ENCODE measurements around the gene MCCC2. TPM values are rescaled to one million over a fixed set of nuclear protein-coding genes. Genes with fewer than 3 reads are reported as not detected.

The MCCC2 gene
- total and polyA plus RNA-seq, 10 of the 15 experiments (the other 5 are each of a cell fraction or from before 2014, with no cell fraction given): 22.2 to 106 (median 77.7) TPM

DNA sequence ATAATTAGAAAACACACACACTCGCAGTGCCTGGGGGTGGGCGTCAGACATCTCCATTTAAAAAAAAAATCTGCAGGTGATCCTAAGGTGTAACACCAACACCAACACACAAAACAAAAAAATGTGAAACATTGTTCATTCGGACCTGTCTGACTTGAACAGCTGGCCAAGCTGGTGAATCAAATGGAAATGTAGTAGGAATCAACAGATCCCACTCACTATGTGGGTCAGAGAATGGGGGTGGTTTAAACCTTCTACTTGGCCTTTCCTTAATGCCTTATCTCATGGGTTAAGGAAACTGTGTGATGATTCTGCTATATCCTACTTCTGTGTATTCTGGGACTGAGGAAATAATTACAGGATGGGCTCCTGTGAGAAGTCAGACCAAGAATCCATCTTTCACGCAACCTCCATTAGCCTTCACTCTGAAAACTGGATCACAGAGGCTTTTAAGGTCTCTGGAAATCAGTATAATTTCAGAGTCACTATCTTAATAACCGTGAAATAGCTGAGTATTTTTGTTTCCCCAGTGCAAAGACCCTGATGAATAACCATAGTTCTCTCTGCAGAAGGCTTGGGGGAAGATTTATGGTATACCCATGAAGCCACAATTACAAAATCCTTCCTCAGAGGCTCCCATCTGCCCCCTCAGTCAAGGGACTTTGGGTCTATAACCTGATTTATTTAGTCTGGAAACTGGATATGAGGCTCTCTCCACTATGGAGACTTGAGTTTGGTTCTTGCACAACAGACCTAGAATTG, 17.2 kb upstream of the MCCC2 start:
- ATAC-seq (no peak), FAIRE-seq (no peak), DNase-seq (ENCODE audit: low read depth, low spot score) (no peak)
- BruUV-seq (replicated peaks): no TSS peak
- POLR2A ChIA-PET: no interaction called here
- Histone ChIP-seq H3K9ac (ENCODE audit: control insufficient read depth, insufficient read depth, low read length) (no peak overlapping the region), H3K4me2 (ENCODE audit: control insufficient read depth, insufficient read depth) (no peak overlapping the region), H4K20me1 (ENCODE audit: control insufficient read depth, insufficient read depth) (no peaks in the 10 kb centered on the region), H3K79me2 (ENCODE audit: control insufficient read depth, insufficient read depth, low read length) (no peaks in the 10 kb centered on the region), H3K36me3 (ENCODE audit: control insufficient read depth in 2 of 2, insufficient read depth in 2 of 2, low read length in 1 of 2) (peaks cover 0 to 3% of the 10 kb centered on the region in 2 experiments; a peak in 2 of 4 replicates), H3K4me1 (ENCODE audit: control insufficient read depth, insufficient read depth, low read length) (no peaks in the 10 kb centered on the region), H3K27me3 (replicated peaks in 1 of 2; ENCODE audit: control insufficient read depth in 2 of 2, insufficient read depth in 2 of 2, low read length in 1 of 2) (no peaks in the 10 kb centered on the region), H2AFZ (ENCODE audit: control insufficient read depth, low read depth, low read length) (no peak overlapping the region), H3K4me3 (no peak overlapping the region), H3K9me3 (replicated peaks; ENCODE audit: control insufficient read depth, insufficient read depth, low read length) (no peaks in the 10 kb centered on the region), H3K27ac (ENCODE audit: control insufficient read depth, insufficient read depth) (no peak overlapping the region)
- in situ Hi-C loops (cut with MboI): no loop called here
- intact Hi-C loops (cut with micrococcal nuclease; ENCODE audit: unreplicated experiment): no loop called here
- CTCF ChIA-PET: no interaction called here
- 89% methylated on average over 5 of the region's 5 CpGs for WGBS (ENCODE audit: insufficient coverage, insufficient replicate concordance, low lambda C conversion rate, missing lambda C conversion rate)
- RAD21 ChIA-PET (ENCODE audit: unreplicated experiment): no interaction called here
- SMC1A ChIA-PET (ENCODE audit: uncharacterized antibody, unreplicated experiment): no interaction called here
- no peak for TF ChIP-seq MEF2B (IDR thresholded peaks at IDR 0.05; ENCODE audit: partially characterized antibody, poor library complexity, severe bottlenecking)
- TF ChIP-seq CHD4 (IDR thresholded peaks at IDR 0.05): no peak
- TF ChIP-seq SMAD5 (IDR thresholded peaks at IDR 0.05; ENCODE audit: low read depth): no peak
- TF ChIP-seq SMARCA5 (IDR thresholded peaks at IDR 0.05): no peak
- no peak for TF ChIP-seq MTA2 (IDR thresholded peaks at IDR 0.05; ENCODE audit: low read depth)
- TF ChIP-seq, protein P1, sequence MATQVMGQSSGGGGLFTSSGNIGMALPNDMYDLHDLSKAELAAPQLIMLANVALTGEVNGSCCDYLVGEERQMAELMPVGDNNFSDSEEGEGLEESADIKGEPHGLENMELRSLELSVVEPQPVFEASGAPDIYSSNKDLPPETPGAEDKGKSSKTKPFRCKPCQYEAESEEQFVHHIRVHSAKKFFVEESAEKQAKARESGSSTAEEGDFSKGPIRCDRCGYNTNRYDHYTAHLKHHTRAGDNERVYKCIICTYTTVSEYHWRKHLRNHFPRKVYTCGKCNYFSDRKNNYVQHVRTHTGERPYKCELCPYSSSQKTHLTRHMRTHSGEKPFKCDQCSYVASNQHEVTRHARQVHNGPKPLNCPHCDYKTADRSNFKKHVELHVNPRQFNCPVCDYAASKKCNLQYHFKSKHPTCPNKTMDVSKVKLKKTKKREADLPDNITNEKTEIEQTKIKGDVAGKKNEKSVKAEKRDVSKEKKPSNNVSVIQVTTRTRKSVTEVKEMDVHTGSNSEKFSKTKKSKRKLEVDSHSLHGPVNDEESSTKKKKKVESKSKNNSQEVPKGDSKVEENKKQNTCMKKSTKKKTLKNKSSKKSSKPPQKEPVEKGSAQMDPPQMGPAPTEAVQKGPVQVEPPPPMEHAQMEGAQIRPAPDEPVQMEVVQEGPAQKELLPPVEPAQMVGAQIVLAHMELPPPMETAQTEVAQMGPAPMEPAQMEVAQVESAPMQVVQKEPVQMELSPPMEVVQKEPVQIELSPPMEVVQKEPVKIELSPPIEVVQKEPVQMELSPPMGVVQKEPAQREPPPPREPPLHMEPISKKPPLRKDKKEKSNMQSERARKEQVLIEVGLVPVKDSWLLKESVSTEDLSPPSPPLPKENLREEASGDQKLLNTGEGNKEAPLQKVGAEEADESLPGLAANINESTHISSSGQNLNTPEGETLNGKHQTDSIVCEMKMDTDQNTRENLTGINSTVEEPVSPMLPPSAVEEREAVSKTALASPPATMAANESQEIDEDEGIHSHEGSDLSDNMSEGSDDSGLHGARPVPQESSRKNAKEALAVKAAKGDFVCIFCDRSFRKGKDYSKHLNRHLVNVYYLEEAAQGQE (IDR thresholded peaks at IDR 0.05; ENCODE audit: low read depth, low read length): no peak
- no peak for TF ChIP-seq SRF (IDR thresholded peaks at IDR 0.05; ENCODE audit: low read depth in 2 of 2, low read length in 2 of 2)
- TF ChIP-seq, protein P2, sequence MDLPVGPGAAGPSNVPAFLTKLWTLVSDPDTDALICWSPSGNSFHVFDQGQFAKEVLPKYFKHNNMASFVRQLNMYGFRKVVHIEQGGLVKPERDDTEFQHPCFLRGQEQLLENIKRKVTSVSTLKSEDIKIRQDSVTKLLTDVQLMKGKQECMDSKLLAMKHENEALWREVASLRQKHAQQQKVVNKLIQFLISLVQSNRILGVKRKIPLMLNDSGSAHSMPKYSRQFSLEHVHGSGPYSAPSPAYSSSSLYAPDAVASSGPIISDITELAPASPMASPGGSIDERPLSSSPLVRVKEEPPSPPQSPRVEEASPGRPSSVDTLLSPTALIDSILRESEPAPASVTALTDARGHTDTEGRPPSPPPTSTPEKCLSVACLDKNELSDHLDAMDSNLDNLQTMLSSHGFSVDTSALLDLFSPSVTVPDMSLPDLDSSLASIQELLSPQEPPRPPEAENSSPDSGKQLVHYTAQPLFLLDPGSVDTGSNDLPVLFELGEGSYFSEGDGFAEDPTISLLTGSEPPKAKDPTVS (IDR thresholded peaks at IDR 0.05; ENCODE audit: low read depth, low read length): no peak
- no peak for TF ChIP-seq RBBP5 (conservative IDR thresholded peaks at IDR 0.05)
- TF ChIP-seq ZZZ3 (IDR thresholded peaks at IDR 0.05; ENCODE audit: control insufficient read depth, insufficient read length, low read depth): no peak
- TF ChIP-seq, protein P3, sequence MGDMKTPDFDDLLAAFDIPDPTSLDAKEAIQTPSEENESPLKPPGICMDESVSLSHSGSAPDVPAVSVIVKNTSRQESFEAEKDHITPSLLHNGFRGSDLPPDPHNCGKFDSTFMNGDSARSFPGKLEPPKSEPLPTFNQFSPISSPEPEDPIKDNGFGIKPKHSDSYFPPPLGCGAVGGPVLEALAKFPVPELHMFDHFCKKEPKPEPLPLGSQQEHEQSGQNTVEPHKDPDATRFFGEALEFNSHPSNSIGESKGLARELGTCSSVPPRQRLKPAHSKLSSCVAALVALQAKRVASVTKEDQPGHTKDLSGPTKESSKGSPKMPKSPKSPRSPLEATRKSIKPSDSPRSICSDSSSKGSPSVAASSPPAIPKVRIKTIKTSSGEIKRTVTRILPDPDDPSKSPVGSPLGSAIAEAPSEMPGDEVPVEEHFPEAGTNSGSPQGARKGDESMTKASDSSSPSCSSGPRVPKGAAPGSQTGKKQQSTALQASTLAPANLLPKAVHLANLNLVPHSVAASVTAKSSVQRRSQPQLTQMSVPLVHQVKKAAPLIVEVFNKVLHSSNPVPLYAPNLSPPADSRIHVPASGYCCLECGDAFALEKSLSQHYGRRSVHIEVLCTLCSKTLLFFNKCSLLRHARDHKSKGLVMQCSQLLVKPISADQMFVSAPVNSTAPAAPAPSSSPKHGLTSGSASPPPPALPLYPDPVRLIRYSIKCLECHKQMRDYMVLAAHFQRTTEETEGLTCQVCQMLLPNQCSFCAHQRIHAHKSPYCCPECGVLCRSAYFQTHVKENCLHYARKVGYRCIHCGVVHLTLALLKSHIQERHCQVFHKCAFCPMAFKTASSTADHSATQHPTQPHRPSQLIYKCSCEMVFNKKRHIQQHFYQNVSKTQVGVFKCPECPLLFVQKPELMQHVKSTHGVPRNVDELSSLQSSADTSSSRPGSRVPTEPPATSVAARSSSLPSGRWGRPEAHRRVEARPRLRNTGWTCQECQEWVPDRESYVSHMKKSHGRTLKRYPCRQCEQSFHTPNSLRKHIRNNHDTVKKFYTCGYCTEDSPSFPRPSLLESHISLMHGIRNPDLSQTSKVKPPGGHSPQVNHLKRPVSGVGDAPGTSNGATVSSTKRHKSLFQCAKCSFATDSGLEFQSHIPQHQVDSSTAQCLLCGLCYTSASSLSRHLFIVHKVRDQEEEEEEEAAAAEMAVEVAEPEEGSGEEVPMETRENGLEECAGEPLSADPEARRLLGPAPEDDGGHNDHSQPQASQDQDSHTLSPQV (IDR thresholded peaks at IDR 0.05): no peak
- no peak for TF ChIP-seq TBL1XR1 (IDR thresholded peaks at IDR 0.05; ENCODE audit: low read depth, low read length)
- no peak for TF ChIP-seq BCL11A (IDR thresholded peaks at IDR 0.05; ENCODE audit: low read depth, low read length)
- TF ChIP-seq TCF3 (IDR thresholded peaks at IDR 0.05; ENCODE audit: borderline replicate concordance, insufficient read depth, low read depth, low read length): no peak
- no peak for TF ChIP-seq PAX5 (IDR thresholded peaks at IDR 0.05; ENCODE audit: borderline replicate concordance, low read depth, low read length)
